Colonic mucosa (tissue), 4 donors: ENCODE results near the gene LCAT. TPM values are rescaled to one million over a fixed set of nuclear protein-coding genes. Genes with fewer than 3 reads are reported as not detected.

Experiments used
- DNase-seq: peaks from one replicate; pipeline ENCODE4 v3.0.0-alpha.2; 2020
- H3K27ac ChIP-seq: fragments of 200-600 bp; one replicate; pipeline ENCODE4 v1.8.0; 2021
- H3K27me3 ChIP-seq: fragments of 200-600 bp; one replicate; pipeline ENCODE4 v1.8.0; 2021
- H3K36me3 ChIP-seq: fragments of 200-600 bp; one replicate; pipeline ENCODE4 v1.8.0; 2021
- H3K4me1 ChIP-seq: fragments of 200-600 bp; one replicate; pipeline ENCODE4 v1.8.0; 2021; ENCODE audit warnings: mild to moderate bottlenecking
- H3K4me3 ChIP-seq: fragments of 200-600 bp; one replicate; pipeline ENCODE4 v1.8.0; 2021
- H3K9ac ChIP-seq, 2 donors: one replicate each; pipeline ENCODE4 v1.7.0; 2013; ENCODE audit warnings: control low read depth in 2 of 2, low read depth in 2 of 2, low read length in 2 of 2
- H3K9me3 ChIP-seq: fragments of 200-600 bp; one replicate; pipeline ENCODE4 v1.8.0; 2021
- intact Hi-C: fragments of 100-400 bp; cut with DNase I; formaldehyde crosslinking; loops from one replicate; pipeline ENCODE4 v1.14.1; 2022
- total RNA-seq, 2 donors: library from RNA; stranded (reverse); fragmentation: NEBNext Ultra II Directional in 1 of 2; extraction: Animal tissue kit (Norgen Biotek cat#: 25700) in 1 of 2; gene quantifications; one replicate each; pipeline ENCODE4 v1.2.1, GENCODE V29; 2021
- TF ChIP-seq, protein P1 (sequence below): fragments of 200-600 bp; IDR thresholded peaks from one replicate; pipeline ENCODE4 v1.8.0; 2022; ENCODE audit warnings: antibody characterized with exemption, mild to moderate bottlenecking
- donor health status: healthy.
- donor health status: DM: no; HTN: no; CAD: no.
- donor health status: DM: no; HTN: no; CAD: no.

The LCAT gene
- total RNA-seq, 2 donors from 2014 or later = 3.4 to 3.6 TPM

DNA sequence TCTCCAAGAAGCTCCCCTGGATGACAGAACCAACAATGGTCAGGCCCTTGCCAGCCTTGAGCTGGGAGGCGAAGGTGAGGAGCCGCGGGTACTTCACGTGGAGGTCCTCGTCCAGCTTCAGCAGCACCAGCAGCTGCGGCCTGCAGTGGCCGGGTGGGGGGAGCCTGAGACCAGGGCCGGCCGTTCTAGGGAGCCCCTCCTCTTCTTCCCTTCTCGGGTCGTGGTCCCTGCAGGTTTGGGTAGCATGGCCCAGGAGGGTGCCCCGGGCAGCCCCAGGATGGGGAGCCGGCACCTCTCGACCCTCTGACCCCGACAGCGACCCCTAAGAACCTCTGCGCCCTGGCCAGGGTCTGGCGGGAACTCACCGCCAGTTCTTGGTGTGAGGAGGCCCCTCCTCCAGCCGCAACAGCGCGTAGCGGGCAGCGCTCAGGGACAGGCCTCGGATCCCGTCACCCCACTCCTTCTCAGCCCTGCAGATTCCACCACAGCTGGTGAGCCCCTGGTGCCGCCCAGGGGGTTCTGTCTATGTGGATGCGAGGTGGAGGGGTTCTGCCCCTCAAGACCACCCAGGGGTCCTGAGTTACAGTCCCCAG lies 3.1 kb upstream of the LCAT start:
- H3K36me3 ChIP-seq = peaks cover 4% of the 10 kb centered on the region
- no peak overlapping the region for H3K27ac ChIP-seq
- intact Hi-C loops = no loop called here
- H3K9me3 ChIP-seq = no peaks in the 10 kb centered on the region
- TF ChIP-seq, protein P1, sequence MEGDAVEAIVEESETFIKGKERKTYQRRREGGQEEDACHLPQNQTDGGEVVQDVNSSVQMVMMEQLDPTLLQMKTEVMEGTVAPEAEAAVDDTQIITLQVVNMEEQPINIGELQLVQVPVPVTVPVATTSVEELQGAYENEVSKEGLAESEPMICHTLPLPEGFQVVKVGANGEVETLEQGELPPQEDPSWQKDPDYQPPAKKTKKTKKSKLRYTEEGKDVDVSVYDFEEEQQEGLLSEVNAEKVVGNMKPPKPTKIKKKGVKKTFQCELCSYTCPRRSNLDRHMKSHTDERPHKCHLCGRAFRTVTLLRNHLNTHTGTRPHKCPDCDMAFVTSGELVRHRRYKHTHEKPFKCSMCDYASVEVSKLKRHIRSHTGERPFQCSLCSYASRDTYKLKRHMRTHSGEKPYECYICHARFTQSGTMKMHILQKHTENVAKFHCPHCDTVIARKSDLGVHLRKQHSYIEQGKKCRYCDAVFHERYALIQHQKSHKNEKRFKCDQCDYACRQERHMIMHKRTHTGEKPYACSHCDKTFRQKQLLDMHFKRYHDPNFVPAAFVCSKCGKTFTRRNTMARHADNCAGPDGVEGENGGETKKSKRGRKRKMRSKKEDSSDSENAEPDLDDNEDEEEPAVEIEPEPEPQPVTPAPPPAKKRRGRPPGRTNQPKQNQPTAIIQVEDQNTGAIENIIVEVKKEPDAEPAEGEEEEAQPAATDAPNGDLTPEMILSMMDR = no peak
- H3K4me1 ChIP-seq = no peaks in the 10 kb centered on the region
- H3K9ac ChIP-seq = no peak overlapping the region
- no peaks in the 10 kb centered on the region for H3K27me3 ChIP-seq
- H3K4me3 ChIP-seq = no peak overlapping the region
- DNase-seq = no peak

DNA sequence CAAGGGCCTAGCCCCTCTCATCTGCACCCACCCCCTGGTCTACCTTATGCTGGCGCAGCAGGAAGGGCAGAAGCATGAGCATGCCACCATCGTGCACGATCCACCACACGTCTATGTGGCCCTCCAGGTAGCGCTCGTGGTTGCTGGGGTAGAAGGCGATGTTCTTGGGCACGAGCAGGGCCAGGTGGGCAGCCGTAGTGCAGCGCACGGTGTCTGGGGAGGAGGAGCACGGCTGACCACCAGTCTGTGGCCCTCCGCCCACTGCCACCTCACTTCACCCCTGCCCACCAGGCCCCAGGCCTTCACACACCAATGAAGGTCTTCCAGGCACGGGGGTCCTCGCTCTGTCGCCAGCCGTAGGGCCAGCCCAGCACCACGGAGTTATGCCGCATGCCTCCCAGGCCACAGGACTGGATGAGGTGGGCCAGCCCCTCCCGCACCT lies 2.2 kb upstream of the LCAT start:
- H3K27me3 ChIP-seq = no peaks in the 10 kb centered on the region
- no peaks in the 10 kb centered on the region for H3K4me1 ChIP-seq
- H3K27ac ChIP-seq = no peak overlapping the region
- intact Hi-C loops = no loop called here
- peaks cover 4% of the 10 kb centered on the region for H3K36me3 ChIP-seq
- TF ChIP-seq, protein P1 = no peak
- no peak for DNase-seq
- no peak overlapping the region for H3K4me3 ChIP-seq
- H3K9me3 ChIP-seq = no peaks in the 10 kb centered on the region
- no peak overlapping the region for H3K9ac ChIP-seq

DNA sequence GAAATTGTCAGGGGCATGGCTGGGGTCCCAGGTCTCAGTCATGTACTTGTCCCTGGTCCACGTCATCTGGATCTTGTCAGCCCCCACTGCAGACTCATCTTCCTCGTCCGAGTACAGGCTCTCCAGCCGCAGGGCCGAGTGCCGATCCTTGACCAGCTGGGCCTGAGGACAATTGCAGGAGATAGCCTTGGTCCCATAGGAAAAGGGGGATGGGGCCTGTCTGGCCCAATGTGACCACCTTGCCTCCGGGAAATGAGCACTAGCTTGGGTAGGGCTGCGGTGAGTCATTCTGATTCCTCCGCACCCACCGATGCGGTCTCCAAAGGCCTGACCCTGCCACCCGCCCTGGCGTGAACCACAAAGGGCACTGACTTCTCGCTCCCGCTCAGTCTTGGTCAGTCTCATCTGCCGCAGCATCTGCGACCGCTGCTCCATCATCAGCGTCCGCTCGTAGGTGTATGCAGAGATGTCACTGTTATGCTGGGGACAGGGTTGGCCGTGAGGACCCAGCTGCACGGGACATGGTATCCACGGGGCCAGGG lies 1.5 kb upstream of the LCAT start:
- Histone ChIP-seq H3K27me3 (no peaks in the 10 kb centered on the region), H3K27ac (no peak overlapping the region), H3K9ac (no peak overlapping the region), H3K9me3 (no peaks in the 10 kb centered on the region), H3K4me3 (no peak overlapping the region), H3K36me3 (peaks cover 4% of the 10 kb centered on the region), H3K4me1 (no peaks in the 10 kb centered on the region)
- intact Hi-C loops = no loop called here
- TF ChIP-seq, protein P1 = no peak
- no peak for DNase-seq

DNA sequence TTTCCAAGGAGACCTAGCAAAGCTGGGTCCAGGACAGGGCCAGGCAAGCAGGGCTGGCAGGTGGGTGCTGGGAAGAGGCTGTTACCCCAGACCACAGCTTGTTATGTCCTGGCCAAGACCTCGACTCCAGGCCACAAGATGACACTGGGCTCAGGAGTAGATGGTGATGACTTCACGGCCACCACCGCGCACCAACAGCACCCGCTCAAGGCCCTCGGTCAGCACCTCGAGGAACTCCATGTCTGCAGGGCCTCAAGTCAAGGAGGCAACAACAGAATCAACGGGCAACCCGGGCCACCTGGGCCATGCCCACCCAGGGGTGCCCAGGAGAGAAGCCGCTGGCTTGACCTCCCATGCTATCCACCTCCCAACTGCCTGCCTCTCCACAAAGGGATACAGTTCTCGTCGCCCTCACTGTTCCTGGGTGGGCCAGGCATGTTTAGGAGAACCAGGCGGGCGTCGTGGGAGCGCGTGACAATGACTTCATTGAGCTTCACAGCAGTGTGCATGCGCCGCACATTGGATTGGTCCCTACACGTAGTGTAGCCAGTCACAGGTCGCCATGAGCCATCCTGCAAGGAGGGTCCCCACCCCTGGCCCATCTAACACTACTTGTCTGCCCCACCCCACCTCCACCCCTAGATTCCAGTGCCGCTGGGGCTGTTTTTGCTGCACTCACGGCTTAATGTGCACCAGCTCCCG lies 921 bp upstream of the LCAT start:
- H3K36me3 ChIP-seq = peaks cover 4% of the 10 kb centered on the region
- no peaks in the 10 kb centered on the region for H3K4me1 ChIP-seq
- intact Hi-C loops = no loop called here
- no peak overlapping the region for H3K9ac ChIP-seq
- DNase-seq = no peak
- peak overlapping the region; percentile 40 for H3K27ac ChIP-seq
- H3K27me3 ChIP-seq = no peaks in the 10 kb centered on the region
- TF ChIP-seq, protein P1 = no peak
- H3K4me3 ChIP-seq = no peak overlapping the region
- H3K9me3 ChIP-seq = no peaks in the 10 kb centered on the region

DNA sequence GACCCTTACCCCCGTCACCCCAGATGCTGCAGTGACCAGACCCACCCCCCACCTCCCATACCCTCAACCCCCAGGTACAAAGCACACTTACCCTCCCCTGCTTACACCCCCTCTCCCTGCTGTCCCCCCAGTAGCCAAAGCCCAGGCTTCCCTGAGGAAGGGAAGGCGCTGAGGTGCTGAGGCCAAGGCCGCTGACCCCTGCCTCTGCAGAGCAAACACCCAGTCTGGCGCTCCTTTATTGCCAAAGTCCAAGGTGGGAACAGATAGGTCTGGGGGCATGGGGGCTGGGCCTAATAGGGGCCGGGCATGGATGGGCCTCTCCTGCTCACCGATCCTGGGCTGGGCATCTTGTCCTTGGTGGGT lies 683 bp downstream of the LCAT start:
- Histone ChIP-seq H3K4me1 (no peaks in the 10 kb centered on the region), H3K4me3 (no peak overlapping the region), H3K27me3 (no peaks in the 10 kb centered on the region), H3K36me3 (peaks cover 4% of the 10 kb centered on the region), H3K9me3 (no peaks in the 10 kb centered on the region), H3K9ac (no peak overlapping the region), H3K27ac (peak overlapping the region; percentile 40)
- TF ChIP-seq, protein P1 = no peak
- intact Hi-C loops = no loop called here
- DNase-seq = no peak
